ENCODE data around the gene NARS2. TPM values are rescaled to one million over a fixed set of nuclear protein-coding genes. Genes with fewer than 3 reads are reported as not detected.

NARS2 gene
- total and polyA plus RNA-seq, 2 donors = 25.0 to 30.1 TPM

- DNase-seq (ENCODE audit: low read depth in 6 of 9, low spot score in 9 of 9) = peak in 1 of 9 donors; percentile 55
- Histone ChIP-seq H3K4me3 (ENCODE audit: low read length in 2 of 2) (no peak overlapping the region), H3K27me3 (ENCODE audit: control insufficient read depth in 2 of 2, insufficient read depth in 1 of 2, low read length in 1 of 2) (no peaks in the 10 kb centered on the region), H3K9me3 (ENCODE audit: control insufficient read depth in 2 of 2, insufficient read depth in 1 of 2, low read length in 1 of 2) (no peaks in the 10 kb centered on the region), H3K36me3 (ENCODE audit: control insufficient read depth in 2 of 2, insufficient read depth in 2 of 2, low read length in 1 of 2) (no peaks in the 10 kb centered on the region), H3K4me1 (ENCODE audit: control insufficient read depth in 2 of 2, insufficient read depth in 2 of 2, low read length in 2 of 2) (peaks cover 25 to 34% of the 10 kb centered on the region in 2 donors), H3K27ac (ENCODE audit: low read depth in 1 of 2, low read length in 1 of 2) (no peak overlapping the region)
- 83% methylated on average over 4 of the region's 4 CpGs for WGBS
Measured at GRCh38 chr11:78432058-78432515, 142.6 kb downstream of the NARS2 start.

- DNase-seq (ENCODE audit: low read depth in 6 of 9, low spot score in 9 of 9) = peak in 2 of 9 donors; percentile 45 to 74
- peaks cover 28 to 50% of the 10 kb centered on the region in 2 donors for H3K4me1 ChIP-seq (ENCODE audit: control insufficient read depth in 2 of 2, insufficient read depth in 2 of 2, low read length in 2 of 2)
- no peak overlapping the region for H3K4me3 ChIP-seq (ENCODE audit: low read length in 2 of 2)
- H3K36me3 ChIP-seq (ENCODE audit: control insufficient read depth in 2 of 2, insufficient read depth in 2 of 2, low read length in 1 of 2) = no peaks in the 10 kb centered on the region
- H3K27me3 ChIP-seq (ENCODE audit: control insufficient read depth in 2 of 2, insufficient read depth in 1 of 2, low read length in 1 of 2) = no peaks in the 10 kb centered on the region
- 11% methylated on average over 4 of the region's 4 CpGs for WGBS
- peak overlapping the region; percentile 11 to 94 for H3K27ac ChIP-seq (ENCODE audit: low read depth in 1 of 2, low read length in 1 of 2)
- no peaks in the 10 kb centered on the region for H3K9me3 ChIP-seq (ENCODE audit: control insufficient read depth in 2 of 2, insufficient read depth in 1 of 2, low read length in 1 of 2)
Measured at GRCh38 chr11:78429660-78430059, 145.0 kb downstream of the NARS2 start.

GRCh38 chr11:78429209-78429608, 145.5 kb downstream of the NARS2 start:
- Histone ChIP-seq H3K36me3 (ENCODE audit: control insufficient read depth in 2 of 2, insufficient read depth in 2 of 2, low read length in 1 of 2) (no peaks in the 10 kb centered on the region), H3K27ac (ENCODE audit: low read depth in 1 of 2, low read length in 1 of 2) (peak overlapping the region in 1 of 2 donors; percentile 94), H3K4me3 (ENCODE audit: low read length in 2 of 2) (no peak overlapping the region), H3K9me3 (ENCODE audit: control insufficient read depth in 2 of 2, insufficient read depth in 1 of 2, low read length in 1 of 2) (no peaks in the 10 kb centered on the region), H3K4me1 (ENCODE audit: control insufficient read depth in 2 of 2, insufficient read depth in 2 of 2, low read length in 2 of 2) (peaks cover 32 to 55% of the 10 kb centered on the region in 2 donors), H3K27me3 (ENCODE audit: control insufficient read depth in 2 of 2, insufficient read depth in 1 of 2, low read length in 1 of 2) (no peaks in the 10 kb centered on the region)
- no peak for DNase-seq (ENCODE audit: low read depth in 6 of 9, low spot score in 9 of 9)

GRCh38 chr11:78428773-78429172, 145.9 kb downstream of the NARS2 start:
- WGBS = 92% methylated on average over 3 of the region's 3 CpGs
- H3K27ac ChIP-seq (ENCODE audit: low read depth in 1 of 2, low read length in 1 of 2) = peak overlapping the region in 1 of 2 donors; percentile 94
- H3K36me3 ChIP-seq (ENCODE audit: control insufficient read depth in 2 of 2, insufficient read depth in 2 of 2, low read length in 1 of 2) = no peaks in the 10 kb centered on the region
- H3K27me3 ChIP-seq (ENCODE audit: control insufficient read depth in 2 of 2, insufficient read depth in 1 of 2, low read length in 1 of 2) = no peaks in the 10 kb centered on the region
- no peaks in the 10 kb centered on the region for H3K9me3 ChIP-seq (ENCODE audit: control insufficient read depth in 2 of 2, insufficient read depth in 1 of 2, low read length in 1 of 2)
- no peak overlapping the region for H3K4me3 ChIP-seq (ENCODE audit: low read length in 2 of 2)
- DNase-seq (ENCODE audit: low read depth in 6 of 9, low spot score in 9 of 9) = no peak
- H3K4me1 ChIP-seq (ENCODE audit: control insufficient read depth in 2 of 2, insufficient read depth in 2 of 2, low read length in 2 of 2) = peaks cover 34 to 57% of the 10 kb centered on the region in 2 donors

- H3K36me3 ChIP-seq (ENCODE audit: control insufficient read depth in 2 of 2, insufficient read depth in 2 of 2, low read length in 1 of 2) = no peaks in the 10 kb centered on the region
- H3K9me3 ChIP-seq (ENCODE audit: control insufficient read depth in 2 of 2, insufficient read depth in 1 of 2, low read length in 1 of 2) = no peaks in the 10 kb centered on the region
- H3K27me3 ChIP-seq (ENCODE audit: control insufficient read depth in 2 of 2, insufficient read depth in 1 of 2, low read length in 1 of 2) = no peaks in the 10 kb centered on the region
- H3K27ac ChIP-seq (ENCODE audit: low read depth in 1 of 2, low read length in 1 of 2) = peak overlapping the region; percentile 48 to 94
- peaks cover 34 to 60% of the 10 kb centered on the region in 2 donors for H3K4me1 ChIP-seq (ENCODE audit: control insufficient read depth in 2 of 2, insufficient read depth in 2 of 2, low read length in 2 of 2)
- peak in 3 of 9 donors; percentile 46 to 75 (median 52) for DNase-seq (ENCODE audit: low read depth in 6 of 9, low spot score in 9 of 9)
- no peak overlapping the region for H3K4me3 ChIP-seq (ENCODE audit: low read length in 2 of 2)
Measured at GRCh38 chr11:78428266-78428636, 146.4 kb downstream of the NARS2 start.

- DNase-seq (ENCODE audit: low read depth in 6 of 9, low spot score in 9 of 9) = peak in 1 of 9 donors; percentile 57
- H3K27me3 ChIP-seq (ENCODE audit: control insufficient read depth in 2 of 2, insufficient read depth in 1 of 2, low read length in 1 of 2) = no peaks in the 10 kb centered on the region
- H3K4me1 ChIP-seq (ENCODE audit: control insufficient read depth in 2 of 2, insufficient read depth in 2 of 2, low read length in 2 of 2) = peaks cover 34 to 62% of the 10 kb centered on the region in 2 donors
- H3K27ac ChIP-seq (ENCODE audit: low read depth in 1 of 2, low read length in 1 of 2) = peak overlapping the region; percentile 73 to 94
- peak overlapping the region in 1 of 2 donors; percentile 5 for H3K4me3 ChIP-seq (ENCODE audit: low read length in 2 of 2)
- H3K36me3 ChIP-seq (ENCODE audit: control insufficient read depth in 2 of 2, insufficient read depth in 2 of 2, low read length in 1 of 2) = no peaks in the 10 kb centered on the region
- 30% methylated on average over 11 of the region's 11 CpGs for WGBS
- H3K9me3 ChIP-seq (ENCODE audit: control insufficient read depth in 2 of 2, insufficient read depth in 1 of 2, low read length in 1 of 2) = no peaks in the 10 kb centered on the region
Measured at GRCh38 chr11:78427615-78428265, 146.9 kb downstream of the NARS2 start.

- no peak overlapping the region for H3K4me3 ChIP-seq (ENCODE audit: low read length in 2 of 2)
- peaks cover 34 to 59% of the 10 kb centered on the region in 2 donors for H3K4me1 ChIP-seq (ENCODE audit: control insufficient read depth in 2 of 2, insufficient read depth in 2 of 2, low read length in 2 of 2)
- H3K27me3 ChIP-seq (ENCODE audit: control insufficient read depth in 2 of 2, insufficient read depth in 1 of 2, low read length in 1 of 2) = no peaks in the 10 kb centered on the region
- peak overlapping the region in 1 of 2 donors; percentile 94 for H3K27ac ChIP-seq (ENCODE audit: low read depth in 1 of 2, low read length in 1 of 2)
- no peaks in the 10 kb centered on the region for H3K9me3 ChIP-seq (ENCODE audit: control insufficient read depth in 2 of 2, insufficient read depth in 1 of 2, low read length in 1 of 2)
- 99% methylated on average over 1 of the region's 1 CpG for WGBS
- no peak for DNase-seq (ENCODE audit: low read depth in 6 of 9, low spot score in 9 of 9)
- H3K36me3 ChIP-seq (ENCODE audit: control insufficient read depth in 2 of 2, insufficient read depth in 2 of 2, low read length in 1 of 2) = no peaks in the 10 kb centered on the region
Measured at GRCh38 chr11:78426845-78427244, 147.8 kb downstream of the NARS2 start.

GRCh38 chr11:78425399-78426070, 149.1 kb downstream of the NARS2 start:
- Histone ChIP-seq H3K27me3 (ENCODE audit: control insufficient read depth in 2 of 2, insufficient read depth in 1 of 2, low read length in 1 of 2) (no peaks in the 10 kb centered on the region), H3K9me3 (ENCODE audit: control insufficient read depth in 2 of 2, insufficient read depth in 1 of 2, low read length in 1 of 2) (no peaks in the 10 kb centered on the region), H3K27ac (ENCODE audit: low read depth in 1 of 2, low read length in 1 of 2) (peak overlapping the region in 1 of 2 donors; percentile 92), H3K36me3 (ENCODE audit: control insufficient read depth in 2 of 2, insufficient read depth in 2 of 2, low read length in 1 of 2) (no peaks in the 10 kb centered on the region), H3K4me1 (ENCODE audit: control insufficient read depth in 2 of 2, insufficient read depth in 2 of 2, low read length in 2 of 2) (peaks cover 41 to 72% of the 10 kb centered on the region in 2 donors), H3K4me3 (ENCODE audit: low read length in 2 of 2) (no peak overlapping the region)
- no peak for DNase-seq (ENCODE audit: low read depth in 6 of 9, low spot score in 9 of 9)
- 89% methylated on average over 4 of the region's 4 CpGs for WGBS
